ENCODE measurements around the gene FOXA1.

Gene FOXA1

GRCh38 chr14:37553935-37554550 is 41.0 kb downstream of the FOXA1 start:
- DNase-seq: no peak

GRCh38 chr14:37551119-37551518 is 43.9 kb downstream of the FOXA1 start:
- no peak for DNase-seq

GRCh38 chr14:37550511-37550910 is 44.5 kb downstream of the FOXA1 start:
- DNase-seq: no peak

- DNase-seq: peak; percentile 77
These were observed 48.2 kb downstream of the FOXA1 start for GRCh38 chr14:37546621-37547447.

- peak; percentile 30 for DNase-seq
These were observed 49.9 kb downstream of the FOXA1 start for GRCh38 chr14:37545174-37545573.

- peak; percentile 84 for DNase-seq
These were observed 50.6 kb downstream of the FOXA1 start for GRCh38 chr14:37544407-37544806.

- DNase-seq: no peak
These were observed 55.1 kb downstream of the FOXA1 start for GRCh38 chr14:37539992-37540391.
